Amygdala (tissue), 56 donors: Measurements from ENCODE around the gene MED13.
"Not testable (repeated sequence)": the region's sequence is repeated elsewhere in the genome, so short reads cannot be mapped to it uniquely, and the experiment has no call there.

Experiments used
- DNase-seq, 56 donors: peaks; one replicate each; lab custom pipeline; 2025; lab: John Stamatoyannopoulos, UW

Gene MED13

DNA sequence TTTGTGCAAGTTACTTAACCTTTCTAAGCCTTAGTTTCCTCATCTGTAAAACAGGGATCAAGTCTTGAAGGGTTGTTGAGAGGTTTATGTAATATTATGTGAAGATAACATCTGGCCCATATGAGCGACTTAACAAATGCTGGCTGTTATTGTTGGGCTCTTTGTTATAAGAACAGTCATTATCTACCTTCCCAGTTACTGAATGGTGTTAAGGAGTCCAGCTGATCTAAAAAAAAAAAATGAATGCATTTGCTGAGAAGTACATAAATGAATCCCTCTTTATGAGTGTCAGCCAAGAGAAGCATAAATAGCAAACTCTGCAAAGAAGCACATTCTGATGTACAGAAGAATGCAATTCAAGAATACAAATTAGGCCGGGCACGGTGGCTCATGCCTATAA, 24.3 kb upstream of the MED13 start:
- DNase-seq = no peak

DNA sequence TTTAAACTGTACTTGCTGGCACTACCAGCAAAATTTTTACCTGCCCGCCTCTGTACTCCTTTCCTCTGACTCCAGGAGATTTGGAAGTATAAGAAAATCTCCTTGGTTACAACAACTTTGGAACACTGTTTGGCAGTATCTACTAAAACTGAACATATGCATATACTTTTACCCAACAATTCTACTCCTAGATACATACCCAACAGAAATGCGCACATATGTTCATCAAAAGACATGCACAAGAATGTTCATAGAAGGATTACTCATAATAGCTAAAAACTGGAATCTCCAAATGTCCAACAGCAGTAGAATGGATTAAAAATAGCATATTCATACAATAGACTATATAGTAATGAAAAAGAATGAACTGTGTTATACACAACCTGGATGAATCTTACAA, 21.7 kb upstream of the MED13 start:
- DNase-seq = no peak

DNA sequence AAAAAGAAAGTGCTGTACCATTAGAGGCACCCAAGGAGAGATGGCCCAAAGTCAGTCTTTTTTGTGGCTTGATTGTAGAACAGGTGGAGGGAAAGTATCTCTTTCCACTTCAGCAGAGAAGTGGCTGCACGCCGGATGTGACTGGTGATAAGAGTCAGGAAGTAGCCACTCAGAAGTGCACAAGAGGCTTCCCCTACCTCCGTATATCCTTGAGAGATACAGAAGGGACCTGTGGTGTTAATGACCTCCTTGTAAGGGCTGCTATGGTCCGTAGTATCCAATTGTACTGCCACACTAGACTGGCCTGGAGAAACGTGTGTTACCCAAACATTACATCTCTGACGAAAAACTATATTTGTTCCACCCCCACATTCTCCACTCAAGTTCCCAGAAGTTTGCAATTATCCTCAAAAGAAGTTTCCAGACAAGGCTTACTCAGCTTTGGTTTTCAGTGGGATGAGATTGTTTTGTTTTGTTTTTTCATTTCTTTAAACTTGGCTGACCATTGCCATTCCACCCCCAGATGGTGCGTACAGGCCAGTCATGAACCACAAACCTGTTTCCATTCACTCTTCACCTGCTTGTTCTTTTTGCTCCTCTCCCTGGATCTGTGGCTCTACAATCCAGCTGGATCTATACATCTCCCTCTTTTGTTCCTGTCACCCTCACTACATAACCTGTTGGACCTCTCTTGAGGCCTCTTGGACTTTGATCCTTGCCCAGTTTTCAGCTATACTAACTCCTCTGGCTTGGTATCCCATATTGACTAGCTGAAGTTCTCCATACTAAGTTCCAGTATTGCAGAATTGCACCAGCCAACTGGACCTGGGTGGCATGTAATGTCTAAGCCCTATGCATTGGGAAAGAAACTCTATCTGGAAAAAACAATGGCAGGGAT, 20.7 kb upstream of the MED13 start:
- DNase-seq = no peak

DNA sequence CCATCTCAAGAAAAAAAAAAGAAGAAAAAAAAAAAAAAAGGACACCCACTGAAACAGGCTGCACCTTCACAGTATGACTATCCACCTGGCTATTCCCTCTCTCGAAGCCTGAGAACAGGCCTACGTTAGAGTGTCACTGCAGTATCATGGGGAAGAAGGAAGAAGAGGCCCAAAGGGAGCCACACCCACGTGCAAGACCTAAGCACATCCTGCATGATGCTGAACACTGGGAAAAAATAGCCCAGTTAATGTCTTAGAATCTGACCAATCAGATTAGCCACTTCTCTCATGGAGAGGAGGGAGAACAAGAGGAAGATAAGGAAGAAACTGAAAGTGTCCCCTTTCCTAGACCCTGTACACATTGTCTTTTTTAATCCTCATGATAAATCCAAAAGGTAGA, 19.5 kb upstream of the MED13 start:
- DNase-seq = no peak

DNA sequence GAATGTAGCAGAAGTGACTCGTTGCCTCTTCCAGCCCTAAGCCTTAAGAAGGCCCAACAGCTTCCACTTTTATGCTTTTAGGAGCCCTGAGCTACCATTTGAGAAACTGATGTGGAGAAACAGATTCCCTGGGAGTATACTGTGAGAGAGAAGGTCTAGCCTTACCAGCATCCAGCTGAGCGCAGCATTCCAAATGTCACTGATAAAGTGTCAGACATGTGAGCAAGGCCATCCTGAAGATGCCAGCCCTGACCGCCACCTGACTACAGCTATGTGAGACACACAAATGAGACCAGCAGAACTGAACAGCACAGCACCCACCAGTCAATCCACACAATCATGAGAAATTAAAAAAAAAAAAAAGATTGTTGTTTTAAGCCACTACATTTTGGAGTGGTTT, 18.6 kb upstream of the MED13 start:
- DNase-seq = no peak

DNA sequence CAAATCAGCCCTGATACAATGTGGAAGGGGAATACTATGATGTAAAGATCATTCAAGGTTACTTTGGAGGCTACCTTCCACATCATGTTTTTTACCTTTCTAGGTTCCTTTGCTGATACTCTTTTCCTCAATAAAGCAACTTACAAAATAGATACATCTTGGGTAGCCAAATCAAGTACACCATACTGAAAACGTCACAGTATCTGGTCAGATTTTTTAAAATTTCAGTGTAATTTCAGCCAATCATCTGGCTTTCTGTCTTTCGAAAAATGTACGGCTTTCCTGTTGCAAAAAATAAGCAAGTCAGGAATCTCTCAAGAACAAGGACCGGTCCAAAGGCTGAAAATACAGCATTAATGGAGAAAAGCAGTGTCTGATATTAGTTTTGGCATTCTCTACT, 15.6 kb upstream of the MED13 start:
- no peak for DNase-seq

DNA sequence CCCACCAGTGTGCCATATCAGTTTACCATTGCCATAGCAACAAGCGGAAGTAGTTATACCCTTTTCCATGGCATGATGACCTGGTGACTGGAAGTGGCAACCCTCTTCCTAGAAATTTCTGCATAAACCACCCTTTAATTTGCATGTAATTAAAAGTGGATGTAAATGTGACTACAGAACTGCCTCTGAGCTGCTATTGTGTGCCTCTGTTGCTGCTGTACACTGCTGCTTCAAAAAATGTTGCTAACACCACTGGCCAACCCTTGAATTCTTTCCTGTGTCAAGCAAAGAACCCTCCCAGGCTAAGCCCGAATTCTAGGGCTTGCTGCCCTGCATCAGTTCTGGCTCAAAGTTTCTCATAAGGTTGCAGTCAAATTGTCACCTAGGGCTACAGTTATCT, 12.9 kb upstream of the MED13 start:
- DNase-seq = no peak

DNA sequence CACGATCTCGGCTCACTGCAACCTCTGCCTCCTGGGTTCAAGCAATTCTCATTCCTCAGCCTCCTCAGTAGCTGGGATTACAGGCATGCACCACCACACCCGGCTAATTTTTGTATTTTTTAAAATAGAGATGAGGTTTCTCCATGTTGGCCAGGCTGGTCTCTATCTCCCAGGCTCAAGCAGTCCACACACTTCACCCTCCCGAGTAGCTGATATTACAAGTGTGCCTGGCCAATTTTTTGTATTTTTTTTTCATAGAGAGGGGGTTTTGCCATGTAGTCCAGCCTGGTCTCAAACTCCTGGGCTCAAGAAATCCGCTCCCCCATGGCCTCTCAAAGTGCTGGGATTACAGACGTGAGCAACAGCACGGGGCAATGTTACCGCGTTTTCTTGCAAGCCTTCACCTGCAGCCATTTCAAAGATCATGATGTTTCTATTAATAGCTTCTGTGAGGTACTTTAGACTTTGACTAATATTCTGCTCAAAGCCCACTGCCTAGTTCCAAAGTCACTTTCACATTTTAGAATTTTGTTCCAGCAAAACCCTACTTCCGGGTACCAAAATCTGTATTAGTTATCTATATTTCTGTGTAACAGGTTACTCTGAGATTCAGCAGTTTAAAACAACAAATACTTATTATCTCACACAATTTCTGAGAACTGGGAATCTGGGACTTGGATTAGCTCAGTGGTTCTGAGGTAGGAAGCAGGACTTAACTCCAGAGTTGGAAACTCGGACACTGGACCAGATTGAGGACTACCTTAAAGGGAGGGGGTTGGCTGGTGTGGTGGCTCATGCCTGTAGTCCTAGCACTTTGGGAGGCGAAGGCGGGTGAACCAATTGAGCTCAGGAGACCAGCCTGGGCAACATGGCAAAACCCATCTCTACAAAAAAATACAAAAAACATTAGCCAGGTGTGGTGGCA, 12.0 kb upstream of the MED13 start:
- DNase-seq = no peak

DNA sequence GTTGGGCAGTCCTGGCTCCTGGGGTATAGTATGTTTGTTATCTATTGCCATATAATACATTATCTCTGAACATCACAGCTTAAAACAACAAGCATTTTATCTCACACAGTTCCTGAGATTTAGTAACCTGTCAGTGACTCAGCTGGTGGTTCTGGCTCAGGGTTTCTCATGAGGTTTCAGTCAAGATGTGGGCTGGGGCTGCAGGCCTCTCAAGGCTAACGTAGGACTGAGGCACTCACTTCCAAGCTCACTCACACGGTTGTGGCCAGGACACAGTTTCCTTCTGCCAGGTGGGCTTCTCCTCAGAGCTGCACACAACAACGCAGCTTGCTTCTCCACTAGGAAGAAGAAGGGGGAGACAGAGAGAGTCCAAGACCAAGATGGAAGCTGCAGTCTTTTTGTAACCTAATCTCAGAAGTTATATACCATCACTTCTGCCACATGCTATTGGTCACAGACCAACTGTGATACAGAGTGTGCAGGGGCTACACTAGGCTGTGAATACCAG, 10.3 kb upstream of the MED13 start:
- no peak for DNase-seq

DNA sequence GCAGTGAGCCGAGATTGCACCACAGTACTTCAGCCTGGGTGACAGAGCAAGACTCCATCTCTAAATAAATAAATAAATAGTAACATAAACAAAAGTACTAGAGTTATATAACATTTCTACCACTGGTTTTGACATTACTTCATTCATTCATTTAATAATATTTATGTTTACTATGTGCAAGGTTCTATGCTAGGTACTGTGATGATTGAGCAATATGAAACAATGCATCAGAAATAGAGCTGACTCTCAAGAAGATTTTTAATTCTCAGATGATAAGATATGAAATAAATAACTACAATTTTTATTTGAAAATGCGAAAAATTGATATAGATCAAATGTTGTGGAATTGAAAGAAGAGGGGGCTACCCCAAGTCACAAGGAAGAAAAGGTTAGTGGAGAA, 8.9 kb upstream of the MED13 start:
- no peak for DNase-seq

DNA sequence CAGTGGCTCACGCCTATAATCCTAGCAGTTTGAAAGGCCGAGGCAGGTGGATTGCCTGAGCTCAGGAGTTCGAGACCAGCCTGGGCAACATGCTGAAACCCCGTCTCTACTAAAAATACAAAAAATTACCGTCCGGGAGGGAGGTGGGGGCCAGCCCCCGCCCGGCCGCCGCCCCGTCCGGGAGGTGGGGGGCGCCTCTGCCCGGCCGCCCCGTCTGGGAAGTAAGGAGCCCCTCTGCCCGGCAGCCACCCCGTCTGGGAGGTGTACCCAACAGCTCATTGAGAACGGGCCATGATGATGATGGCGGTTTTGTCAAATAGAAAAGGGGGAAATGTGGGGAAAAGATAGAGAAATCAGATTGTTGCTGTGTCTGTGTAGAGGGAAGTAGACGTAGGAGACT, 7.8 kb upstream of the MED13 start:
- not testable (repeated sequence) for DNase-seq

DNA sequence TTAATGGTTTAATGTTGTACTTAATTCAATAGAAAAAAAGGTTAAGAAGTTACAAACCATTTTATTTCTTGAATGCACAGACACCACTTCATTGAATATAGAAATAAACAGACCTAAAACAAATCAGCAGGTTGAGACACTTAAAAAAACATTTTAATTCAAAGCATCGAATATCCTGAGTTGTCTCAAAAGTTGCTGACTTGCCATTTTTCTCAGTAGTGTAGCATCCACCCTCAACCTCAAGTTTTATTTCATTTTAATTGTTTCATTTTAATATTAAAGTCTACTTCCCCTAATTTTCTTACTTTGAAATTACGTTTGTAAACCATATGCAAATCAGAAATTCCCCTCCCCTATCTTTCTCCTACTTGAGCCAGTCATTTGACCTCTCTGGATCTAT, 5.8 kb upstream of the MED13 start:
- no peak for DNase-seq

DNA sequence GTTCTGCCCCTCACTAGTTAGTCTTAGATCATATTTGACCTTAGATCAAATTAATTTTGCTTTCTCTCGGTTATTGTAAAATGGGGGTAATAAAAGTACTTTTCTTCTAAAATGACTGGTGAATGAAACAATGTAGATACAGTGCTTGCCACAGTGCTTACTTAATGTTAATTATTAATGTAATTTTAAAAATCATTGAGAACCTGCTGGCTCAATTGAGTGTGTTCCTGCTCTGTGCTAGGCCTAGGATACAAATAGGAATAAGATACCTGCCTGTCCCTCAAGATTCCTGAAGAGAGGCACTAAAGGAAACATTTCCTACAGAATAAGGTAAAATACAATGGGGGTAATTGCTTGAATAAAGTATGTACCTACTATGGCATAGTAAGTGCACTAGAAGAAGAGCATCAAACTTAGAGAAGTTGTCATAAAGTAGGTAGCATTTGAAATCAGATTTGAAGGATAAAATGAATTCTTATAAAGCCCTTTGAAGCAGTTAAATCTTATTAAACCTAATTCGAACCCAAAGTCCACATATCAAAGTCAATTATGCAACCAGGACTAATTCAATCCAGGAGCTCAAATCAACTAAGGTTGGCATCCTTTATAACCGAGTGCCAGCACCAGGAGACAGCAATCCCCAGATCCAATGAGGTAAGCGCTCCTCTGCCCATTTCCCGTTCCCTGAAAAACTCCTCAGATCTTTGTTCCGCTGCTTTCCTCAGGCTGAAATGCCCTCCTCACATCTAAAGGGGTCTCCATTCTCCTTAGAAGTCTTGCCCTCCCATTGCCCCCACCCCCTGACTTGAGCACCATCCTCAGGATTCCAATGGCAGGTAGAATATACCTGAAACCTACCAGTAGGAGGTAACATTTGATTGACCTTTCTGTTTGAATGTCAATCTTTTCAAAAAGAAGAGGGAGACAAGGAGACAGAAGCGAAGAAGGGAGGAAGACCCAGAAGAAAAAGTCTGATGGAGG, 2.4 kb upstream of the MED13 start:
- DNase-seq = no peak

DNA sequence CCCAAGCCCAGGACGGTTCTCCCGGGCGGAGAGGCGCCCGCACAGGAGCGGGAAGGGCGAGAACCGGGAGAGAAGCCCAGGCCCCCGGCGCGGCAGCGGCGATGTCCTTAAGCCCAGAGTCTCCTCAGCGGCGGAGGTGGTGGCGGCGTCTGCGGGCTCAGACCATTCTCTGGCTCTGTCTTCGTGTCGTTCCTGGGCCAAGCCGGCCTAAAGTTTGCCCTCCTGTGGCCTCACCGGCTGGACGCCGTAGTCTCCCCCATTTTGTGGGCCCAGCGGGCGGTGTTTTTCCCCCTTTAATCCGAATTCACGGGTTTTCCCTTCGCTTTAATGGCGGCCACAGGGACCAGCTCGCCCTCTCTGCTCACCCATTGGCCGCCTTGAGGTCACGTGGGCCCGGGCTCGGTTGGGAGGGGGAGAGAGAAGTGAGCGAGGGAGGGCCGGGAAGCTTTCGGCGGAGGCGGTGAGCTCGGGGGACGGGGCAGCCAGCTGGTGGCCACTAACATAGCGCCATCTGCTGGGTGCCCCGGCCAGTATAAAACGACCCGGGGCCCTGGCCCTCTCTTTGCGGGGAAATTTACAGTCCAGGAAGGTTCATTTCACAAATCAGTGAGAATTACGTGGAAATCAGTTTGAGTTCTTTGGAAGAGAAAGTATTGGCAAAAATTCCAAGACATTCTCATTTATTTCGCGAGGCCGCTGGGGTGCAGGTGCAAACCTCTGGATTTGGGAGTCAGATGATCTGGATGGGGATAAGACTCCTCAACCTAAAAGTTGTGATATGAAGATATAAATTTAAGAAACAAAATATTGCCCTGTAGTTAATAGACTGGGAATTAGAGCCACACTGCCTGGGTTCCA, 762 bp upstream of the MED13 start:
- peak; percentile 37 to 99 (median 96) for DNase-seq

DNA sequence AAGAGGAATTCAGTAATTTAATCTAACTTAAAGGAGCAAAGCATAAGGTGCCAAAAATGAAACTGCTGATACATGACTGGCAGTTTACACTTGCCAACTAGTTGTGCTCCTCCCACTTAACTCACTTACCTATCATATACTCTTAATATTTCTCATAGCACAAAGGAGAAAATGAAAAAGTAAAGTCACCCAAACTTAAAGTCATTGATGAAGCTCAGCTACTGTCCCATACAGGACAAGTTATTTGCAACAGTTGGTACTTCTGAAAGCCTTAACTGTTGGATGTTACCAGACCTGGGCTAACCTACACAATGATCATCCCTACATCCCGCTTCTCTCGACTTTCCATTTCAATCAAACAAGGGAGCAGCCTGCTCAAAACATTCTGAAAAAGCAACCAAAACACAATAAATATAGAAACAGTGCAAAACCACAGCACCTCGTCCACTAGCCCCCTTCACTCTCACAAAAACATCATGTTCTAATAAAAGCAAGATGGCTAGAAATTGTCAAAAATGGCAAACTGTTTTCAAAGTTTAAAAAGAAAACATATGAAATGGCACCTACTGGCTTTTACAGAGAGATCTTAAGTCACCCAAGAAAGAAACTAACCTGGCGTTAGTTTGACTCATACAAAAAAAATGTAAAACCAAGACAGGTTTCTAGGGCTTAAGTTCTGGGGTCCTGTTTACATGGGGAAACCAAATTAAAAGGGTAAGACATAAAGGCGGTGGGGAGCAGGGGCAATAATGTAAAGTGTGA, 868 bp downstream of the MED13 start:
- DNase-seq = no peak

DNA sequence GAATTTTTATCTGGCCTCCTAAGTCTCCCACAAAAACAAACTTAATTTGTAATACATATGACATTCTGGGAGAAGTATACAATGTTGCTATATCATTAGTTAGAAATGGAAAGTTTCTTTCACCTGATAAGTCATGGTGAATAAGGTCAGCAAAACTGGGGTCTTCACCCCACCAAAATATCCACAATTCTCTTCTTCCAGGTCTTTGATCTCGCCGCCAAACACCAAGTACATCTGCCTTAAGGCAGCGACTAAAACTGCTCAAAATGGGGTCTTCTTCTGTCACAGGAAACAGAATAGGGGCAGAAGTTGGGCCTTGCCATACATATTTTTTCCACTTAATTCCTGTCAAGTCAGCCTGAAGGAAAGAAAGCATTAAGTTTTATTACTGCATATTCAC, 2.1 kb downstream of the MED13 start:
- no peak for DNase-seq

DNA sequence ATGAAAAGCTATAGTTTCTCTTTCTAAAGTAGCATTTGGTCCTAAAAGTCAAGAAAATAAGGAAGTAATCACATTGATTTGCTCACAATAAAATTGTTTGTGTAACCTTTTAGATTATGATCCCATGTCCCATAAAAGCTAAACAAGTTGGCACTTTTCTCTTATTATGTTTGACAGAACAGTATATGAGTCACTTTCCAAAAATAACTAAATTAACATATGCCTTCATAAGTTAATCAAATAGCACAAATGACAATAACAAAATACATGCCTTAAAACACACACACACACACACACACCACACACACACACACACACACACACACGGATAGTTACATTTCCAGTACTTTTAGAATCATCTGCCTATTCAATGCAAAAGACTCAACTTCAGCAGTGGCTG, 2.8 kb downstream of the MED13 start:
- DNase-seq = no peak

DNA sequence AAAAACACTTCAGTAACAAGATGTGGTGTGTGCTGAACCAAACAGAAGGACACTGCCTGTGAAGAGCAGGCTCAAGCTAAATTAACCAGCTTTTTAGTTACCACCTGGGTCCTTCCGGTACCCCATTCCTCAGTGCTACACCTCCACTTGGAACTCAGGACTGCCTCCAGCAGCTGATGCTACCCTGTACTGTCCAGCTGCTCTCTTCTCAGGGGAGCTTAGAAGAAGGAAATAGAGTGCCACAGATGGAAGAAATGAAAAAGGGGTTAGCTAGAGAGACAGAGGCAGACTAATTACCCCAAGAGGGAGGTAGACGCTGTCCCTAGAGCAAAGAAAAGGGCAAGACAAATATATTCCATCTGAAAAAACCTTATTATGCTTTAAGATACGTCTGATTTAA, 5.7 kb downstream of the MED13 start:
- no peak for DNase-seq

DNA sequence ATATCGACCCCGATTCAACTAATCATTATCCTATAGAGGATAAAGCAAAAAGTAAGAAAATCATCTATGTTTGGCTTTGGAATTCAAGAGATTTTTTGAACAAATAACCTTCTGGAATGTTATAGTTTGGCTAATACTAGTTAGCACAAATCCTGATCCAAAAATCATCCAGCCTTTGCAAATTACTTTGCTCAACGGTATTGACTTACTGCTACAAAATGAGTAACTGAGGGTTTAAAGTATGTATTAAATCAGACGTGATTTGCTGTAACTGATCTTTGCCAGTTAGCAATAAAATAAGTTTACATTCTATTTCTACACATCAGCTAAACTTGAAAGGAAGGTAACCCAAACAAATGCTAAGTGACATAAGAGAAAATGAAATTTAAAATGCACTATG, 6.5 kb downstream of the MED13 start:
- no peak for DNase-seq
